Keratinocyte (primary cell): ENCODE data around the gene VAC14. TPM values are rescaled to one million over a fixed set of nuclear protein-coding genes. Genes with fewer than 3 reads are reported as not detected.

Source experiments
- DNase-seq: peaks from one replicate; pipeline ENCODE4 v3.0.0-alpha.2; 2011; ENCODE audit warnings: low read depth, missing footprints, low spot score
- FAIRE-seq: peaks from 2 replicates; lab custom pipeline; 2011; peaks lifted over from hg19 to GRCh38; lab: Jason Lieb, UNC
- H2AFZ ChIP-seq: 2 replicates; pipeline ENCODE4 v1.6.0; 2012; ENCODE audit warnings: low read length, control low read depth, inconsistent platforms; ENCODE audit not compliant: control insufficient read depth
- H3K27ac ChIP-seq: 2 replicates; pipeline ENCODE4 v1.5.1; 2011; ENCODE audit warnings: low read length; ENCODE audit not compliant: control insufficient read depth, insufficient read depth
- H3K27me3 ChIP-seq: 3 replicates; pipeline ENCODE4 v1.6.0; 2011; ENCODE audit warnings: low read length; ENCODE audit not compliant: control insufficient read depth, insufficient read depth; ENCODE audit errors: extremely low read depth
- H3K36me3 ChIP-seq, 2 experiments: 2 replicates in 1 of 2; 3 replicates in 1 of 2; pipeline ENCODE4 v1.5.1; 2011; ENCODE audit warnings: low read length in 2 of 2, mild to moderate bottlenecking in 1 of 2; ENCODE audit not compliant: control insufficient read depth in 2 of 2, insufficient read depth in 2 of 2; ENCODE audit errors: extremely low read depth in 1 of 2
- H3K4me1 ChIP-seq: 3 replicates; pipeline ENCODE4 v1.5.1; 2011; ENCODE audit warnings: low read length; ENCODE audit not compliant: control insufficient read depth, insufficient read depth; ENCODE audit errors: extremely low read depth
- H3K4me2 ChIP-seq: 3 replicates; pipeline ENCODE4 v1.6.0; 2011; ENCODE audit warnings: low read depth, low read length; ENCODE audit not compliant: control insufficient read depth, insufficient read depth; ENCODE audit errors: extremely low read depth
- H3K4me3 ChIP-seq, 3 experiments: fragments of 200-600 bp in 1 of 3; sonication (generic) in 1 of 3; 2 replicates in 2 of 3; 3 replicates in 1 of 3; pipeline ENCODE4 v1.5.1; 2011 to 2016; ENCODE audit warnings: low read length in 3 of 3, mild to moderate bottlenecking in 3 of 3, control low read depth in 2 of 3, inconsistent platforms in 1 of 3, low read depth in 1 of 3, mixed read lengths in 1 of 3, mixed run types in 1 of 3, moderate library complexity in 1 of 3; ENCODE audit not compliant: control insufficient read depth in 2 of 3, insufficient read depth in 2 of 3; ENCODE audit errors: extremely low read depth in 1 of 3
- H3K79me2 ChIP-seq: 2 replicates; pipeline ENCODE4 v1.6.0; 2012; ENCODE audit warnings: low read length; ENCODE audit not compliant: control insufficient read depth, insufficient read depth
- H3K9ac ChIP-seq: 3 replicates; pipeline ENCODE4 v1.6.0; 2011; ENCODE audit warnings: low read length; ENCODE audit not compliant: control insufficient read depth, insufficient read depth; ENCODE audit errors: extremely low read depth
- H3K9me1 ChIP-seq: 3 replicates; pipeline ENCODE4 v1.6.0; 2011; ENCODE audit warnings: low read length; ENCODE audit not compliant: control insufficient read depth, insufficient read depth; ENCODE audit errors: extremely low read depth
- H3K9me3 ChIP-seq: 2 replicates; pipeline ENCODE4 v1.5.1; 2012; ENCODE audit warnings: low read depth, low read length; ENCODE audit not compliant: control insufficient read depth
- H4K20me1 ChIP-seq: 3 replicates; pipeline ENCODE4 v1.6.0; 2011; ENCODE audit warnings: low read length; ENCODE audit not compliant: control insufficient read depth, insufficient read depth; ENCODE audit errors: extremely low read depth
- EZH2 ChIP-seq: IDR thresholded peaks from one replicate; pipeline ENCODE4 v1.6.1; 2012; ENCODE audit warnings: inconsistent platforms, mild to moderate bottlenecking, low read length, moderate library complexity
- dilution Hi-C: fragments of 300-500 bp; cut with MboI; formaldehyde crosslinking; loops from one replicate; pipeline ENCODE4 v1.7.0; 2020; ENCODE audit warnings: low sequenced_read_pairs; ENCODE audit not compliant: extremely low pct_ligation_motif_present
- polyA plus RNA-seq, 5 experiments: library from polyadenylated mRNA; depleted of rRNA in 3 of 5; stranded (reverse) in 3 of 5; stranded (forward) in 1 of 5; unstranded in 1 of 5; fragments of >200 nt; gene quantifications; 1 replicate in 1 of 5; 2 replicates in 3 of 5; 3 replicates in 1 of 5; pipeline versions ENCODE4 v1.2.1 to v1.2.3, GENCODE V29; 2011 to 2012; ENCODE audit warnings: missing spikeins in 2 of 5, low read depth in 1 of 5, low replicate concordance in 1 of 5
- TF ChIP-seq, protein P1 (sequence below), 3 experiments: IDR thresholded peaks in 1 of 3; conservative IDR thresholded peaks in 1 of 3; optimal IDR thresholded peaks in 1 of 3; 2 replicates in 2 of 3; 3 replicates in 1 of 3; pipeline versions ENCODE3 to v1.5.1; 2011; ENCODE audit warnings: low read length in 3 of 3, mild to moderate bottlenecking in 3 of 3, moderate library complexity in 2 of 3, control low read depth in 1 of 3, inconsistent platforms in 1 of 3; ENCODE audit not compliant: insufficient read depth in 2 of 3; ENCODE audit errors: extremely low read depth in 1 of 3

The VAC14 gene
- polyA plus RNA-seq, 1 donor (not counting 4 experiments of a cell fraction or from before 2014, with no cell fraction given) = 15.9 TPM

GRCh38 chr16:70745536-70746025 is 55.4 kb downstream of the VAC14 start:
- Histone ChIP-seq H3K79me2 (no peaks in the 10 kb centered on the region), H3K9me3 (no peaks in the 10 kb centered on the region), H3K9ac (no peak overlapping the region), H3K4me1 (peaks cover 33% of the 10 kb centered on the region), H3K4me2 (no peak overlapping the region), H3K9me1 (no peaks in the 10 kb centered on the region), H3K27me3 (no peaks in the 10 kb centered on the region), H3K36me3 (peaks cover 4 to 13% of the 10 kb centered on the region in 2 experiments), H2AFZ (no peak overlapping the region), H3K27ac (no peak overlapping the region), H4K20me1 (no peaks in the 10 kb centered on the region), H3K4me3 (no peak overlapping the region)
- no peak for TF ChIP-seq EZH2
- TF ChIP-seq, protein P1, sequence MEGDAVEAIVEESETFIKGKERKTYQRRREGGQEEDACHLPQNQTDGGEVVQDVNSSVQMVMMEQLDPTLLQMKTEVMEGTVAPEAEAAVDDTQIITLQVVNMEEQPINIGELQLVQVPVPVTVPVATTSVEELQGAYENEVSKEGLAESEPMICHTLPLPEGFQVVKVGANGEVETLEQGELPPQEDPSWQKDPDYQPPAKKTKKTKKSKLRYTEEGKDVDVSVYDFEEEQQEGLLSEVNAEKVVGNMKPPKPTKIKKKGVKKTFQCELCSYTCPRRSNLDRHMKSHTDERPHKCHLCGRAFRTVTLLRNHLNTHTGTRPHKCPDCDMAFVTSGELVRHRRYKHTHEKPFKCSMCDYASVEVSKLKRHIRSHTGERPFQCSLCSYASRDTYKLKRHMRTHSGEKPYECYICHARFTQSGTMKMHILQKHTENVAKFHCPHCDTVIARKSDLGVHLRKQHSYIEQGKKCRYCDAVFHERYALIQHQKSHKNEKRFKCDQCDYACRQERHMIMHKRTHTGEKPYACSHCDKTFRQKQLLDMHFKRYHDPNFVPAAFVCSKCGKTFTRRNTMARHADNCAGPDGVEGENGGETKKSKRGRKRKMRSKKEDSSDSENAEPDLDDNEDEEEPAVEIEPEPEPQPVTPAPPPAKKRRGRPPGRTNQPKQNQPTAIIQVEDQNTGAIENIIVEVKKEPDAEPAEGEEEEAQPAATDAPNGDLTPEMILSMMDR (optimal IDR thresholded peaks at IDR 0.05 in 1 of 3, IDR thresholded peaks at IDR 0.05 in 1 of 3, conservative IDR thresholded peaks at IDR 0.05 in 1 of 3; ENCODE audit: extremely low read depth in 1 of 3, insufficient read depth in 2 of 3, low read length in 3 of 3) = no peak
- dilution Hi-C loops = no loop called here
- FAIRE-seq = no peak
- DNase-seq = no peak

DNA sequence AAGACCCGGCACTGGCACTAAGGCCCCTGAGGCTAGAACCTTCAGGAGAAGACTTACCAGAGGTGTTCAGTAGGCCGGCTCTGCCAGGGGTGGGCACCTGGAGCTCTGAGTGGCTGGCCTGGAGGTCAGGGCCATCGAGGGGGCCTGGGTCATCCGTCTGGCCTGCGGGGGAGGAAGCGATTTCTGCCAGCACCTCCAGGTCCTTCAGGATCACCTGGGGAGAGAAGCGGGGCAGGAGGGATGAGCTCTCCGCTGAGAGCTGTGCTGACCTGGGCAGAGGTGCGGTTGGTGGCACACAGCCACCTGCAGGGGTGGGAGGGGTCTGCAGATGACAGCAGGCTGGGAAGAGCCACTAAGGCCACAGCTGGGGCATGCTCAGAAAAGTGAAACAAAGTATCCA is 56.6 kb downstream of the VAC14 start:
- Histone ChIP-seq H3K4me3 (no peak overlapping the region), H3K4me2 (no peak overlapping the region), H3K36me3 (peaks cover 4 to 14% of the 10 kb centered on the region in 2 experiments), H3K79me2 (no peaks in the 10 kb centered on the region), H3K4me1 (peaks cover 33% of the 10 kb centered on the region), H3K9me1 (no peaks in the 10 kb centered on the region), H4K20me1 (no peaks in the 10 kb centered on the region), H2AFZ (no peak overlapping the region), H3K27me3 (no peaks in the 10 kb centered on the region), H3K9ac (no peak overlapping the region), H3K9me3 (no peaks in the 10 kb centered on the region), H3K27ac (no peak overlapping the region)
- dilution Hi-C loops = no loop called here
- FAIRE-seq = no peak
- no peak for TF ChIP-seq EZH2
- TF ChIP-seq, protein P1 (optimal IDR thresholded peaks at IDR 0.05 in 1 of 3, IDR thresholded peaks at IDR 0.05 in 1 of 3, conservative IDR thresholded peaks at IDR 0.05 in 1 of 3; ENCODE audit: extremely low read depth in 1 of 3, insufficient read depth in 2 of 3, low read length in 3 of 3) = no peak
- DNase-seq = no peak
